HEK293 (cell line): ENCODE data around the gene EXT2.

Experiments used
- CTCF ChIA-PET: fragments of 350-600 bp; formaldehyde crosslinking; extraction: SDS; loops from one replicate; lab custom pipeline; 2021; ENCODE audit warnings: antibody characterized with exemption; lab: Yijun Ruan, JAX
- POLR2A ChIA-PET: fragments of 300-600 bp; formaldehyde crosslinking; extraction: SDS; loops from one replicate; lab custom pipeline; 2020; ENCODE audit warnings: antibody characterized with exemption, inconsistent platforms; lab: Yijun Ruan, JAX
- H3K27ac ChIP-seq: fragments of 200-500 bp; sonication (Bioruptor generic); 2 replicates; pipeline ENCODE4 v1.5.1; 2014; ENCODE audit warnings: low read depth, low read length, control low read depth, inconsistent platforms; ENCODE audit errors: extremely low read depth
- H3K36me3 ChIP-seq, 2 experiments: fragments of 200-500 bp in 1 of 2; sonication (Bioruptor generic) in 1 of 2; 1 replicate in 1 of 2; 2 replicates in 1 of 2; pipeline ENCODE4 v1.5.1; 2014 to 2017; ENCODE audit warnings: inconsistent platforms in 2 of 2, low read length in 2 of 2; ENCODE audit not compliant: control insufficient read depth in 2 of 2, insufficient read depth in 1 of 2
- H3K4me1 ChIP-seq: fragments of 200-500 bp; sonication (Bioruptor generic); 2 replicates; pipeline ENCODE4 v1.5.1; 2014; ENCODE audit warnings: mild to moderate bottlenecking, low read length, inconsistent platforms; ENCODE audit not compliant: control insufficient read depth, insufficient read depth
- H3K4me3 ChIP-seq: 2 replicates; pipeline ENCODE4 v1.5.1; 2011; ENCODE audit warnings: low read depth, mild to moderate bottlenecking, control low read depth, low read length, moderate library complexity
- H3K9me3 ChIP-seq: fragments of 200-500 bp; sonication (Bioruptor generic); 2 replicates; pipeline ENCODE4 v1.5.1; 2014; ENCODE audit warnings: low read depth, low read length, inconsistent platforms; ENCODE audit not compliant: control insufficient read depth, insufficient read depth
- GLI4 ChIP-seq: fragments of 450-650 bp; formaldehyde crosslinking; IDR thresholded peaks from 2 replicates; pipeline ENCODE4 v1.5.1; 2016; ENCODE audit warnings: missing biosample characterization, missing genetic modification characterization
- IKZF3 ChIP-seq: fragments of 450-650 bp; IDR thresholded peaks from 2 replicates; pipeline ENCODE4 v1.5.0; 2018; ENCODE audit warnings: missing biosample characterization, mild to moderate bottlenecking, missing genetic modification characterization, moderate library complexity
- KLF1 ChIP-seq: fragments of 450-650 bp; formaldehyde crosslinking; IDR thresholded peaks from 2 replicates; pipeline ENCODE4 v1.5.1; 2016; ENCODE audit warnings: missing biosample characterization, missing genetic modification characterization
- RBAK ChIP-seq: fragments of 450-650 bp; formaldehyde crosslinking; IDR thresholded peaks from 2 replicates; pipeline ENCODE4 v1.5.1; 2016; ENCODE audit warnings: missing biosample characterization, missing genetic modification characterization
- SETDB1 ChIP-seq: IDR thresholded peaks from one replicate; pipeline ENCODE4 v1.6.1; 2017; ENCODE audit warnings: mild to moderate bottlenecking, low read length, moderate library complexity, mixed read lengths; ENCODE audit not compliant: insufficient read length
- TCF7L2 ChIP-seq: IDR thresholded peaks from 2 replicates; pipeline ENCODE4 v1.6.1; 2011; ENCODE audit warnings: low read depth, mild to moderate bottlenecking, inconsistent platforms, low read length, moderate library complexity, borderline replicate concordance
- WT1 ChIP-seq: fragments of 450-650 bp; formaldehyde crosslinking; IDR thresholded peaks from 2 replicates; pipeline ENCODE4 v1.5.1; 2016; ENCODE audit warnings: missing biosample characterization, missing genetic modification characterization
- ZBTB21 ChIP-seq: fragments of 450-650 bp; formaldehyde crosslinking; IDR thresholded peaks from 2 replicates; pipeline ENCODE4 v1.5.1; 2017; ENCODE audit warnings: missing biosample characterization, missing genetic modification characterization
- ZBTB8A ChIP-seq: fragments of 450-650 bp; formaldehyde crosslinking; IDR thresholded peaks from 2 replicates; pipeline ENCODE4 v1.5.1; 2016; ENCODE audit warnings: missing biosample characterization, missing genetic modification characterization
- ZFP37 ChIP-seq: fragments of 450-650 bp; formaldehyde crosslinking; IDR thresholded peaks from 2 replicates; pipeline ENCODE4 v1.5.1; 2016; ENCODE audit warnings: missing biosample characterization, missing genetic modification characterization
- ZFP69B ChIP-seq: fragments of 450-650 bp; formaldehyde crosslinking; IDR thresholded peaks from 2 replicates; pipeline ENCODE4 v1.5.1; 2016; ENCODE audit warnings: missing biosample characterization, missing genetic modification characterization
- ZNF114 ChIP-seq: fragments of 450-650 bp; formaldehyde crosslinking; IDR thresholded peaks from 2 replicates; pipeline ENCODE4 v1.5.0; 2017; ENCODE audit warnings: missing biosample characterization, missing genetic modification characterization
- ZNF248 ChIP-seq: fragments of 450-650 bp; formaldehyde crosslinking; IDR thresholded peaks from 2 replicates; pipeline ENCODE4 v1.5.1; 2017; ENCODE audit warnings: missing biosample characterization, missing genetic modification characterization
- ZNF266 ChIP-seq: fragments of 450-650 bp; formaldehyde crosslinking; IDR thresholded peaks from 2 replicates; pipeline ENCODE4 v1.5.1; 2016; ENCODE audit warnings: missing biosample characterization, missing genetic modification characterization, low read depth
- ZNF324 ChIP-seq: fragments of 450-650 bp; formaldehyde crosslinking; IDR thresholded peaks from 2 replicates; pipeline ENCODE4 v1.5.1; 2016; ENCODE audit warnings: missing biosample characterization, missing genetic modification characterization
- ZNF423 ChIP-seq: fragments of 450-650 bp; formaldehyde crosslinking; IDR thresholded peaks from 2 replicates; pipeline ENCODE4 v1.5.1; 2016; ENCODE audit warnings: missing biosample characterization, missing genetic modification characterization
- ZNF473 ChIP-seq: fragments of 450-650 bp; formaldehyde crosslinking; IDR thresholded peaks from 2 replicates; pipeline ENCODE4 v1.5.1; 2017; ENCODE audit warnings: missing biosample characterization, missing genetic modification characterization
- ZNF48 ChIP-seq: fragments of 450-650 bp; formaldehyde crosslinking; IDR thresholded peaks from 2 replicates; pipeline ENCODE4 v1.5.1; 2016; ENCODE audit warnings: missing biosample characterization, missing genetic modification characterization
- ZNF600 ChIP-seq: fragments of 450-650 bp; formaldehyde crosslinking; IDR thresholded peaks from 2 replicates; pipeline ENCODE4 v1.5.1; 2016; ENCODE audit warnings: missing biosample characterization, missing genetic modification characterization
- ZNF623 ChIP-seq: fragments of 450-650 bp; formaldehyde crosslinking; IDR thresholded peaks from 2 replicates; pipeline ENCODE4 v1.5.1; 2016; ENCODE audit warnings: missing biosample characterization, missing genetic modification characterization
- ZNF660 ChIP-seq: fragments of 450-650 bp; IDR thresholded peaks from 2 replicates; pipeline ENCODE4 v1.5.1; 2018; ENCODE audit warnings: missing biosample characterization, mild to moderate bottlenecking, missing genetic modification characterization
- ZNF785 ChIP-seq: fragments of 450-650 bp; formaldehyde crosslinking; IDR thresholded peaks from 2 replicates; pipeline ENCODE4 v1.5.1; 2016; ENCODE audit warnings: missing biosample characterization, missing genetic modification characterization
- TF ChIP-seq, protein P1 (sequence below): fragments of 450-650 bp; formaldehyde crosslinking; IDR thresholded peaks from 2 replicates; pipeline ENCODE4 v1.5.1; 2016; ENCODE audit warnings: missing biosample characterization, missing genetic modification characterization
- TF ChIP-seq, protein P2 (sequence below): fragments of 450-650 bp; formaldehyde crosslinking; IDR thresholded peaks from 2 replicates; pipeline ENCODE4 v1.5.1; 2017; ENCODE audit warnings: missing biosample characterization, missing genetic modification characterization
- TF ChIP-seq, protein P3 (sequence below): fragments of 450-650 bp; formaldehyde crosslinking; IDR thresholded peaks from 2 replicates; pipeline ENCODE4 v1.5.1; 2017; ENCODE audit warnings: missing biosample characterization, missing genetic modification characterization
- TF ChIP-seq, protein P4 (sequence below): fragments of 450-650 bp; formaldehyde crosslinking; IDR thresholded peaks from 2 replicates; pipeline ENCODE4 v1.5.1; 2017; ENCODE audit warnings: missing biosample characterization, missing genetic modification characterization

EXT2 gene

DNA sequence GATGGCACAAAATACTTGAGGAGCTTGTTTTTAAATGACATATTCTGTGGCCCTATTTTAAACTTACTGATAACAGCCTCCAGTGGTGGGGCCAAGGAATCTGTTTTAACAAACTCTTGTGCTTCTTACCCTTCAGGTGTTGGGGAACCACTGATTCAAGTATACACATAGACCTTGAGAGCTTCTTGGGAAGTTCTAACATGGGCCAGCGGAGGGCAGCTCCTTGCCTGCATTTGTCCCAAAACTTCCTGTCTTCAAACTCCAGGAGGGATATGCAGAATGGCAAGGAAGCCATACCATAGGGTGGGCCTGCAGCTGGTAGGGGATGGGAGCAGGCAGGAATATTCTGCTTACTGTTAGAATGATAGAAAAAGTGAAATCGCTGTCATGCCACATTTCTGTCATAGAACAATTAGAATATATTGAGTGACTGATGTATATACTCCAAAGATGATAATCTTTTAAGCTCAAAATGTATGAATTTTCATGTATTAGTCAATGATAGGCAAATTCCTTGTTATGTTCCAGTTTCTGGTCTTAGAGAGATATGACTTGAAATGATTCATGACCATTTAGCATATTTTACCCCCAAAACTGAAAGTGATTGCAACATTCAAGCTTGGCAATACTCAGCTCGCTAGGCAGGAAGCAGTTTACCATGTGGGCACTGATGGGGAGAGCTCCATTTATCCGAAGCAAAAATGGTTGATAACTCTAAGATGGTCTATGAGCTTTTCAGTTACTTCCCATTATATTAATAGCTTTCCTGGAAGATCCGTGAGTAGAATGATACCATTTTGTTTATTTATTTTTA lies 9.2 kb downstream of the EXT2 start (continued):
- no peak for TF ChIP-seq ZFP69B
- no peak for TF ChIP-seq RBAK (tag by site-specific recombination)

DNA sequence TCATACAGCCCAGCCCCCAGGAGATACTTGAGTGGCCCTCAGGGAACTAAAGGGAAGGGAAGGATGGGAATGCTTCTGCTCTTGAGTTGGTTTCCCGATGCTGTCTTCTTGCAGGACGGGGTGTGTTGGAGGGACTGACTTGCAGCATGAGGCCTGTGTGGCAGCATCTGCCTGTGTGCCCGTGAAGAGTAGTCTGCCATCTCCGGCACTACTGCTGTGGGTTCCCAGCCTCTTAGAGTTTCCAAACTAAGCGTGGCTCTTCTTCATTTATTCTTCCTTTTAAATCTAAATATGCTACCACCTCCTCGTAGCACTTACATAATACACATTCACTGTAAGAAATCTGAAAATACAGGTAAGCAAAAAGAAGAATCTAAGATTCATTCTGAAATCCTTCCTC lies 12.8 kb downstream of the EXT2 start:
- Histone ChIP-seq H3K36me3 (peaks cover 0 to 57% of the 10 kb centered on the region in 2 experiments; a peak in 2 of 3 replicates), H3K9me3 (no peaks in the 10 kb centered on the region), H3K4me3 (no peak overlapping the region), H3K27ac (no peak overlapping the region), H3K4me1 (no peaks in the 10 kb centered on the region)
- ChIA-PET POLR2A (no interaction called here), CTCF (interaction anchor here (0.6 to 1.4 kb wide), 2 partner anchors 9 to 26 kb away, joined by 3 to 4 read pairs; no protein-coding TSS in a partner anchor)
- TF ChIP-seq WT1 (tag by site-specific recombination) (no peak), ZNF324 (tag by site-specific recombination) (no peak), RBAK (tag by site-specific recombination) (no peak), ZNF785 (no peak), ZNF248 (tag by site-specific recombination) (no peak), ZNF48 (tag by site-specific recombination) (no peak), ZFP37 (tag by site-specific recombination) (no peak), TCF7L2 (no peak), ZNF660 (no peak), ZNF423 (no peak)
- TF ChIP-seq, protein P1, sequence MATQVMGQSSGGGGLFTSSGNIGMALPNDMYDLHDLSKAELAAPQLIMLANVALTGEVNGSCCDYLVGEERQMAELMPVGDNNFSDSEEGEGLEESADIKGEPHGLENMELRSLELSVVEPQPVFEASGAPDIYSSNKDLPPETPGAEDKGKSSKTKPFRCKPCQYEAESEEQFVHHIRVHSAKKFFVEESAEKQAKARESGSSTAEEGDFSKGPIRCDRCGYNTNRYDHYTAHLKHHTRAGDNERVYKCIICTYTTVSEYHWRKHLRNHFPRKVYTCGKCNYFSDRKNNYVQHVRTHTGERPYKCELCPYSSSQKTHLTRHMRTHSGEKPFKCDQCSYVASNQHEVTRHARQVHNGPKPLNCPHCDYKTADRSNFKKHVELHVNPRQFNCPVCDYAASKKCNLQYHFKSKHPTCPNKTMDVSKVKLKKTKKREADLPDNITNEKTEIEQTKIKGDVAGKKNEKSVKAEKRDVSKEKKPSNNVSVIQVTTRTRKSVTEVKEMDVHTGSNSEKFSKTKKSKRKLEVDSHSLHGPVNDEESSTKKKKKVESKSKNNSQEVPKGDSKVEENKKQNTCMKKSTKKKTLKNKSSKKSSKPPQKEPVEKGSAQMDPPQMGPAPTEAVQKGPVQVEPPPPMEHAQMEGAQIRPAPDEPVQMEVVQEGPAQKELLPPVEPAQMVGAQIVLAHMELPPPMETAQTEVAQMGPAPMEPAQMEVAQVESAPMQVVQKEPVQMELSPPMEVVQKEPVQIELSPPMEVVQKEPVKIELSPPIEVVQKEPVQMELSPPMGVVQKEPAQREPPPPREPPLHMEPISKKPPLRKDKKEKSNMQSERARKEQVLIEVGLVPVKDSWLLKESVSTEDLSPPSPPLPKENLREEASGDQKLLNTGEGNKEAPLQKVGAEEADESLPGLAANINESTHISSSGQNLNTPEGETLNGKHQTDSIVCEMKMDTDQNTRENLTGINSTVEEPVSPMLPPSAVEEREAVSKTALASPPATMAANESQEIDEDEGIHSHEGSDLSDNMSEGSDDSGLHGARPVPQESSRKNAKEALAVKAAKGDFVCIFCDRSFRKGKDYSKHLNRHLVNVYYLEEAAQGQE (tag by site-specific recombination), result no peak
- TF ChIP-seq, protein P2, sequence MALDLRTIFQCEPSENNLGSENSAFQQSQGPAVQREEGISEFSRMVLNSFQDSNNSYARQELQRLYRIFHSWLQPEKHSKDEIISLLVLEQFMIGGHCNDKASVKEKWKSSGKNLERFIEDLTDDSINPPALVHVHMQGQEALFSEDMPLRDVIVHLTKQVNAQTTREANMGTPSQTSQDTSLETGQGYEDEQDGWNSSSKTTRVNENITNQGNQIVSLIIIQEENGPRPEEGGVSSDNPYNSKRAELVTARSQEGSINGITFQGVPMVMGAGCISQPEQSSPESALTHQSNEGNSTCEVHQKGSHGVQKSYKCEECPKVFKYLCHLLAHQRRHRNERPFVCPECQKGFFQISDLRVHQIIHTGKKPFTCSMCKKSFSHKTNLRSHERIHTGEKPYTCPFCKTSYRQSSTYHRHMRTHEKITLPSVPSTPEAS (tag by site-specific recombination), result no peak
- TF ChIP-seq, protein P3, sequence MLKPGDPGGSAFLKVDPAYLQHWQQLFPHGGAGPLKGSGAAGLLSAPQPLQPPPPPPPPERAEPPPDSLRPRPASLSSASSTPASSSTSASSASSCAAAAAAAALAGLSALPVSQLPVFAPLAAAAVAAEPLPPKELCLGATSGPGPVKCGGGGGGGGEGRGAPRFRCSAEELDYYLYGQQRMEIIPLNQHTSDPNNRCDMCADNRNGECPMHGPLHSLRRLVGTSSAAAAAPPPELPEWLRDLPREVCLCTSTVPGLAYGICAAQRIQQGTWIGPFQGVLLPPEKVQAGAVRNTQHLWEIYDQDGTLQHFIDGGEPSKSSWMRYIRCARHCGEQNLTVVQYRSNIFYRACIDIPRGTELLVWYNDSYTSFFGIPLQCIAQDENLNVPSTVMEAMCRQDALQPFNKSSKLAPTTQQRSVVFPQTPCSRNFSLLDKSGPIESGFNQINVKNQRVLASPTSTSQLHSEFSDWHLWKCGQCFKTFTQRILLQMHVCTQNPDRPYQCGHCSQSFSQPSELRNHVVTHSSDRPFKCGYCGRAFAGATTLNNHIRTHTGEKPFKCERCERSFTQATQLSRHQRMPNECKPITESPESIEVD (tag by site-specific recombination), result no peak

DNA sequence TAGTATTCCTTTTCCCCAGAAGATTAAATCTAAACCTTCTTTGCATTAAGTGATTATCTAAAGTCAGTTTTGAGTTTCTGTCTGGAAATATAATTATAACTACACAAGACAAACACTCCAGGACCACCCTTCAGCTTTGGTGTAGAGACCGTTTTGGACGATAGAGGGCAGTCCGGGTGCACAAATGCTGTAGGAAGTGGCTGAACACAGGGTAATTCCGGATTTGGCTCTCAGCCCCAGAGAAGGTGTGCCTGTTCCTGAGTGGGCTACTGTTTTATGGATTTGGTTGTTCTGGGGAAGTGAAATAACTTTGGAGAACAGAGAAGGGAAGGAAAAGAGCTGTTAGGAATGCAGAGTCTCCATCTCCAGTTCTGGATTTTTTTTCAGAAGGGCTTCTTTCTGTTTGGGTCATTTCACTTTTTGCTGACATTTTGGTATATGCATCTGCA lies 14.8 kb downstream of the EXT2 start:
- Histone ChIP-seq H3K27ac (no peak overlapping the region), H3K4me1 (no peaks in the 10 kb centered on the region), H3K36me3 (peaks cover 0 to 71% of the 10 kb centered on the region in 2 experiments; a peak in 2 of 3 replicates), H3K4me3 (no peak overlapping the region), H3K9me3 (no peaks in the 10 kb centered on the region)
- ChIA-PET POLR2A (interaction anchor here (0.6 kb wide), 1 partner anchor 15 kb away, joined by 3 read pairs; the partner anchor contains the start of gene EXT2), CTCF (interaction anchor here (0.5 to 2.9 kb wide), 31 partner anchors 8 to 555 kb away, joined by 3 to 14 read pairs (median 4); no protein-coding TSS in a partner anchor)
- TF ChIP-seq, protein P4, sequence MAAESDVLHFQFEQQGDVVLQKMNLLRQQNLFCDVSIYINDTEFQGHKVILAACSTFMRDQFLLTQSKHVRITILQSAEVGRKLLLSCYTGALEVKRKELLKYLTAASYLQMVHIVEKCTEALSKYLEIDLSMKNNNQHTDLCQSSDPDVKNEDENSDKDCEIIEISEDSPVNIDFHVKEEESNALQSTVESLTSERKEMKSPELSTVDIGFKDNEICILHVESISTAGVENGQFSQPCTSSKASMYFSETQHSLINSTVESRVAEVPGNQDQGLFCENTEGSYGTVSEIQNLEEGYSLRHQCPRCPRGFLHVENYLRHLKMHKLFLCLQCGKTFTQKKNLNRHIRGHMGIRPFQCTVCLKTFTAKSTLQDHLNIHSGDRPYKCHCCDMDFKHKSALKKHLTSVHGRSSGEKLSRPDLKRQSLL, result no peak
- TF ChIP-seq ZNF473 (tag by site-specific recombination) (no peak), ZNF600 (tag by site-specific recombination) (peak; percentile 62), ZNF266 (tag by site-specific recombination) (no peak), ZNF114 (tag by site-specific recombination) (no peak), IKZF3 (no peak), SETDB1 (no peak), ZBTB21 (tag by site-specific recombination) (no peak), ZBTB8A (tag by site-specific recombination) (0 out of 2 replicates have a peak, but pooled peaks have one; percentile 31), KLF1 (tag by site-specific recombination) (no peak), GLI4 (no peak), ZNF623 (tag by site-specific recombination) (no peak)
